GM21447 (cell line): Measurements from ENCODE around the gene UROS.
A peak's percentile ranks its signal among the peaks of the same experiment; 100 is the strongest.

Experiments used
- ATAC-seq: cut with Tn5 transposase; IDR thresholded peaks from one replicate; pipeline ENCODE4 v1.9.1; 2021; ENCODE audit not compliant: unreplicated experiment

UROS gene

GRCh38 chr10:125836746-125837145 is 13.7 kb upstream of the UROS start:
- ATAC-seq = no peak

- ATAC-seq = no peak
Observed at GRCh38 chr10:125828311-125828710, 5.3 kb upstream of the UROS start.

- no peak for ATAC-seq
Observed at GRCh38 chr10:125827133-125827532, 4.1 kb upstream of the UROS start.

- no peak for ATAC-seq
Observed at GRCh38 chr10:125824736-125825135, 1.7 kb upstream of the UROS start.

GRCh38 chr10:125823663-125824251 is 699 bp upstream of the UROS start:
- peak; percentile 3 for ATAC-seq

GRCh38 chr10:125820701-125821100 is 2.4 kb downstream of the UROS start:
- peak; percentile 64 for ATAC-seq

GRCh38 chr10:125817337-125817946 is 5.6 kb downstream of the UROS start:
- no peak for ATAC-seq

GRCh38 chr10:125816548-125816947 is 6.5 kb downstream of the UROS start:
- ATAC-seq = no peak

- no peak for ATAC-seq
Observed at GRCh38 chr10:125815764-125816163, 7.3 kb downstream of the UROS start.

- no peak for ATAC-seq
Observed at GRCh38 chr10:125812128-125812750, 10.8 kb downstream of the UROS start.

- ATAC-seq = no peak
Observed at GRCh38 chr10:125811251-125811650, 11.8 kb downstream of the UROS start.

- ATAC-seq = no peak
Observed at GRCh38 chr10:125808047-125808446, 15.0 kb downstream of the UROS start.

GRCh38 chr10:125802739-125803138 is 20.3 kb downstream of the UROS start:
- no peak for ATAC-seq

- no peak for ATAC-seq
Observed at GRCh38 chr10:125802131-125802530, 20.9 kb downstream of the UROS start.

GRCh38 chr10:125801574-125801973 is 21.5 kb downstream of the UROS start:
- ATAC-seq = no peak

GRCh38 chr10:125799451-125800182 is 23.4 kb downstream of the UROS start:
- ATAC-seq = no peak

GRCh38 chr10:125797994-125798662 is 24.9 kb downstream of the UROS start:
- no peak for ATAC-seq

GRCh38 chr10:125797424-125797823 is 25.6 kb downstream of the UROS start:
- ATAC-seq = no peak

- ATAC-seq = peak; percentile 59
Observed at GRCh38 chr10:125795637-125796190, 27.3 kb downstream of the UROS start.

GRCh38 chr10:125795128-125795527 is 27.9 kb downstream of the UROS start:
- ATAC-seq = no peak
